AG04450 (cell line): ENCODE data around the gene DLX4. TPM values are rescaled to one million over a fixed set of nuclear protein-coding genes. Genes with fewer than 3 reads are reported as not detected.

Experiments
- CTCF ChIA-PET: fragments of 300-600, 350-600 bp; formaldehyde crosslinking; extraction: SDS; loops from one replicate; lab custom pipeline; 2022; ENCODE audit warnings: antibody characterized with exemption, inconsistent platforms; lab: Charles Lee
- POLR2A ChIA-PET: fragments of 350-600 bp; formaldehyde crosslinking; extraction: SDS; loops from one replicate; lab custom pipeline; 2021; ENCODE audit warnings: antibody characterized with exemption, inconsistent platforms; lab: Yijun Ruan, JAX
- DNase-seq: peaks from one replicate; pipeline ENCODE4 v3.0.0-alpha.2; 2011; ENCODE audit warnings: low read depth, low spot score
- H3K27ac ChIP-seq: one replicate; pipeline ENCODE4 v1.5.1; 2012; ENCODE audit warnings: low read depth, low read length, control low read depth
- H3K27me3 ChIP-seq: one replicate; pipeline ENCODE4 v1.6.0; 2012; ENCODE audit warnings: low read length; ENCODE audit not compliant: control insufficient read depth, insufficient read depth
- H3K4me3 ChIP-seq: 2 replicates; pipeline ENCODE4 v1.5.1; 2011; ENCODE audit warnings: mild to moderate bottlenecking, low read depth, low read length, control low read depth
- H3K9me3 ChIP-seq: 2 replicates; pipeline ENCODE4 v1.5.1; 2012; ENCODE audit warnings: low read length; ENCODE audit not compliant: control insufficient read depth, insufficient read depth
- CTCF ChIP-seq: IDR thresholded peaks from 2 replicates; pipeline ENCODE4 v1.5.1; 2011; ENCODE audit warnings: low read depth, low read length, control low read depth, inconsistent platforms
- polyA plus RNA-seq: library from polyadenylated mRNA; depleted of rRNA; stranded (reverse); fragments of >200 nt; gene quantifications from 2 replicates; pipeline ENCODE4 v1.2.3, GENCODE V29; 2011

The DLX4 gene
- polyA plus RNA-seq, 1 experiment, result 0.15 TPM

- POLR2A ChIA-PET, result no interaction called here
- no peak for TF ChIP-seq CTCF
- H3K27ac ChIP-seq, result no peak overlapping the region
- no peaks in the 10 kb centered on the region; the same call in 1 of the 2 replicates for H3K9me3 ChIP-seq
- no peak overlapping the region for H3K4me3 ChIP-seq
- peaks cover 86% of the 10 kb centered on the region for H3K27me3 ChIP-seq
- no peak for DNase-seq
- CTCF ChIA-PET, result interaction anchor here (1.8 to 1.9 kb wide), 2 partner anchors 19 to 20 kb away, joined by 7 to 9 read pairs; no protein-coding TSS in a partner anchor
Measured at GRCh38 chr17:49977463-49978389, 8.7 kb downstream of the DLX4 start.

GRCh38 chr17:49978501-49978900 is 9.5 kb downstream of the DLX4 start:
- no peak for TF ChIP-seq CTCF
- Histone ChIP-seq H3K4me3 (no peak overlapping the region), H3K27ac (no peak overlapping the region), H3K9me3 (no peaks in the 10 kb centered on the region; the same call in 1 of the 2 replicates), H3K27me3 (peaks cover 78% of the 10 kb centered on the region)
- CTCF ChIA-PET, result interaction anchor here (1.8 to 1.9 kb wide), 2 partner anchors 18 to 19 kb away, joined by 7 to 9 read pairs; no protein-coding TSS in a partner anchor
- no peak for DNase-seq
- POLR2A ChIA-PET, result no interaction called here

- TF ChIP-seq CTCF, result no peak
- DNase-seq, result no peak
- ChIA-PET POLR2A (no interaction called here), CTCF (interaction anchor here (0.9 to 1.0 kb wide), 2 partner anchors 17 to 27 kb away, joined by 3 to 5 read pairs; no protein-coding TSS in a partner anchor)
- no peak overlapping the region for H3K4me3 ChIP-seq
- peaks cover 73% of the 10 kb centered on the region for H3K27me3 ChIP-seq
- no peak overlapping the region for H3K27ac ChIP-seq
- H3K9me3 ChIP-seq, result no peaks in the 10 kb centered on the region; the same call in 1 of the 2 replicates
Measured at GRCh38 chr17:49979748-49980479, 10.9 kb downstream of the DLX4 start.

- H3K27ac ChIP-seq, result no peak overlapping the region
- no peak for TF ChIP-seq CTCF
- CTCF ChIA-PET, result interaction anchor here (1.0 kb wide), 1 partner anchor 16 kb away, joined by 5 read pairs; no protein-coding TSS in a partner anchor
- H3K9me3 ChIP-seq, result no peaks in the 10 kb centered on the region; the same call in 1 of the 2 replicates
- DNase-seq, result no peak
- POLR2A ChIA-PET, result no interaction called here
- H3K27me3 ChIP-seq, result peaks cover 71% of the 10 kb centered on the region
- H3K4me3 ChIP-seq, result no peak overlapping the region
Measured at GRCh38 chr17:49980703-49981197, 11.8 kb downstream of the DLX4 start.
